ENCODE measurements around the gene LRIT2. TPM values are rescaled to one million over a fixed set of nuclear protein-coding genes. Genes with fewer than 3 reads are reported as not detected.
A peak's percentile ranks its signal among the peaks of the same experiment; 100 is the strongest.

Gene LRIT2
- total and polyA plus RNA-seq, 4 donors: 0.24 to 0.33 TPM; not detected in 2

GRCh38 chr10:84262190-84262956, 37.0 kb upstream of the LRIT2 start:
- Histone ChIP-seq H3K27me3 (ENCODE audit: control insufficient read depth, insufficient read depth, low read length) (no peaks in the 10 kb centered on the region), H3K9me3 (ENCODE audit: control insufficient read depth, insufficient read depth, low read length) (no peaks in the 10 kb centered on the region), H3K4me1 (ENCODE audit: control insufficient read depth, insufficient read depth, low read length) (peaks cover 30% of the 10 kb centered on the region), H3K4me3 (ENCODE audit: low read depth, low read length) (no peak overlapping the region), H3K27ac (ENCODE audit: low read depth, low read length) (no peak overlapping the region), H3K36me3 (ENCODE audit: control insufficient read depth, insufficient read depth, low read length) (no peaks in the 10 kb centered on the region)
- WGBS (ENCODE audit: insufficient coverage): 78% methylated on average over 6 of the region's 13 CpGs
- DNase-seq (ENCODE audit: low read depth in 4 of 6, low spot score in 6 of 6): no peak

- DNase-seq (ENCODE audit: low read depth in 4 of 6, low spot score in 6 of 6): peak in 1 of 6 donors; percentile 62
- H3K4me1 ChIP-seq (ENCODE audit: control insufficient read depth, insufficient read depth, low read length): peaks cover 40% of the 10 kb centered on the region
- H3K4me3 ChIP-seq (ENCODE audit: low read depth, low read length): no peak overlapping the region
- H3K27ac ChIP-seq (ENCODE audit: low read depth, low read length): no peak overlapping the region
- whole genome bisulfite sequencing (ENCODE audit: insufficient coverage): 85% methylated on average over 6 of the region's 7 CpGs
- H3K9me3 ChIP-seq (ENCODE audit: control insufficient read depth, insufficient read depth, low read length): no peaks in the 10 kb centered on the region
- no peaks in the 10 kb centered on the region for H3K27me3 ChIP-seq (ENCODE audit: control insufficient read depth, insufficient read depth, low read length)
- no peaks in the 10 kb centered on the region for H3K36me3 ChIP-seq (ENCODE audit: control insufficient read depth, insufficient read depth, low read length)
Measured at GRCh38 chr10:84261236-84261915, 36.0 kb upstream of the LRIT2 start.

- H3K36me3 ChIP-seq (ENCODE audit: control insufficient read depth, insufficient read depth, low read length): no peaks in the 10 kb centered on the region
- H3K4me3 ChIP-seq (ENCODE audit: low read depth, low read length): no peak overlapping the region
- H3K4me1 ChIP-seq (ENCODE audit: control insufficient read depth, insufficient read depth, low read length): peaks cover 30% of the 10 kb centered on the region
- no peaks in the 10 kb centered on the region for H3K9me3 ChIP-seq (ENCODE audit: control insufficient read depth, insufficient read depth, low read length)
- no peak overlapping the region for H3K27ac ChIP-seq (ENCODE audit: low read depth, low read length)
- no peak for DNase-seq (ENCODE audit: low read depth in 4 of 6, low spot score in 6 of 6)
- 95% methylated on average over 6 of the region's 7 CpGs for WGBS (ENCODE audit: insufficient coverage)
- H3K27me3 ChIP-seq (ENCODE audit: control insufficient read depth, insufficient read depth, low read length): no peaks in the 10 kb centered on the region
Measured at GRCh38 chr10:84258034-84258695, 32.8 kb upstream of the LRIT2 start.

GRCh38 chr10:84257343-84258020, 32.1 kb upstream of the LRIT2 start:
- WGBS (ENCODE audit: insufficient coverage): 77% methylated on average over 15 of the region's 15 CpGs
- no peaks in the 10 kb centered on the region for H3K36me3 ChIP-seq (ENCODE audit: control insufficient read depth, insufficient read depth, low read length)
- H3K9me3 ChIP-seq (ENCODE audit: control insufficient read depth, insufficient read depth, low read length): no peaks in the 10 kb centered on the region
- H3K4me1 ChIP-seq (ENCODE audit: control insufficient read depth, insufficient read depth, low read length): peaks cover 29% of the 10 kb centered on the region
- no peak overlapping the region for H3K27ac ChIP-seq (ENCODE audit: low read depth, low read length)
- no peaks in the 10 kb centered on the region for H3K27me3 ChIP-seq (ENCODE audit: control insufficient read depth, insufficient read depth, low read length)
- no peak for DNase-seq (ENCODE audit: low read depth in 4 of 6, low spot score in 6 of 6)
- H3K4me3 ChIP-seq (ENCODE audit: low read depth, low read length): no peak overlapping the region

GRCh38 chr10:84256510-84257342, 31.4 kb upstream of the LRIT2 start:
- Histone ChIP-seq H3K9me3 (ENCODE audit: control insufficient read depth, insufficient read depth, low read length) (no peaks in the 10 kb centered on the region), H3K27ac (ENCODE audit: low read depth, low read length) (no peak overlapping the region), H3K4me1 (ENCODE audit: control insufficient read depth, insufficient read depth, low read length) (peaks cover 22% of the 10 kb centered on the region), H3K4me3 (ENCODE audit: low read depth, low read length) (no peak overlapping the region), H3K36me3 (ENCODE audit: control insufficient read depth, insufficient read depth, low read length) (no peaks in the 10 kb centered on the region), H3K27me3 (ENCODE audit: control insufficient read depth, insufficient read depth, low read length) (no peaks in the 10 kb centered on the region)
- WGBS (ENCODE audit: insufficient coverage): 27% methylated on average over 31 of the region's 35 CpGs
- peak in 3 of 6 donors; percentile 28 to 85 (median 72) for DNase-seq (ENCODE audit: low read depth in 4 of 6, low spot score in 6 of 6)

- DNase-seq (ENCODE audit: low read depth in 4 of 6, low spot score in 6 of 6): no peak
- H3K4me3 ChIP-seq (ENCODE audit: low read depth, low read length): no peak overlapping the region
- peaks cover 14% of the 10 kb centered on the region for H3K4me1 ChIP-seq (ENCODE audit: control insufficient read depth, insufficient read depth, low read length)
- H3K27me3 ChIP-seq (ENCODE audit: control insufficient read depth, insufficient read depth, low read length): no peaks in the 10 kb centered on the region
- H3K36me3 ChIP-seq (ENCODE audit: control insufficient read depth, insufficient read depth, low read length): no peaks in the 10 kb centered on the region
- no peaks in the 10 kb centered on the region for H3K9me3 ChIP-seq (ENCODE audit: control insufficient read depth, insufficient read depth, low read length)
- WGBS (ENCODE audit: insufficient coverage): 67% methylated on average over 6 of the region's 10 CpGs
- H3K27ac ChIP-seq (ENCODE audit: low read depth, low read length): no peak overlapping the region
Measured at GRCh38 chr10:84254552-84255478, 29.5 kb upstream of the LRIT2 start.

GRCh38 chr10:84248794-84249193, 23.4 kb upstream of the LRIT2 start:
- no peak overlapping the region for H3K27ac ChIP-seq (ENCODE audit: low read depth, low read length)
- 69% methylated on average over 12 of the region's 12 CpGs for WGBS (ENCODE audit: insufficient coverage)

GRCh38 chr10:84247496-84247895, 22.2 kb upstream of the LRIT2 start:
- no peak for DNase-seq (ENCODE audit: low read depth in 4 of 6, low spot score in 6 of 6)
- H3K27me3 ChIP-seq (ENCODE audit: control insufficient read depth, insufficient read depth, low read length): no peaks in the 10 kb centered on the region
- H3K27ac ChIP-seq (ENCODE audit: low read depth, low read length): no peak overlapping the region
- no peak overlapping the region for H3K4me3 ChIP-seq (ENCODE audit: low read depth, low read length)
- peaks cover 25% of the 10 kb centered on the region for H3K4me1 ChIP-seq (ENCODE audit: control insufficient read depth, insufficient read depth, low read length)
- no peaks in the 10 kb centered on the region for H3K9me3 ChIP-seq (ENCODE audit: control insufficient read depth, insufficient read depth, low read length)
- WGBS (ENCODE audit: insufficient coverage): 86% methylated on average over 6 of the region's 6 CpGs
- H3K36me3 ChIP-seq (ENCODE audit: control insufficient read depth, insufficient read depth, low read length): peaks cover 2% of the 10 kb centered on the region

More at GRCh38 chr10:84248794-84249193, 23.4 kb upstream of the LRIT2 start:
- Histone ChIP-seq H3K9me3 (ENCODE audit: control insufficient read depth, insufficient read depth, low read length) (no peaks in the 10 kb centered on the region), H3K36me3 (ENCODE audit: control insufficient read depth, insufficient read depth, low read length) (peaks cover 2% of the 10 kb centered on the region), H3K4me3 (ENCODE audit: low read depth, low read length) (no peak overlapping the region), H3K27me3 (ENCODE audit: control insufficient read depth, insufficient read depth, low read length) (no peaks in the 10 kb centered on the region), H3K4me1 (ENCODE audit: control insufficient read depth, insufficient read depth, low read length) (peaks cover 21% of the 10 kb centered on the region)
- no peak for DNase-seq (ENCODE audit: low read depth in 4 of 6, low spot score in 6 of 6)

Measured in spinal cord (tissue), 10 donors.